Measurements from ENCODE around the gene SLC35F1. TPM values are rescaled to one million over a fixed set of nuclear protein-coding genes. Genes with fewer than 3 reads are reported as not detected.

Gene SLC35F1
- total RNA-seq, 5 donors from 2014 or later (not counting 1 experiment from before 2014, with no cell fraction given), result not detected

DNA sequence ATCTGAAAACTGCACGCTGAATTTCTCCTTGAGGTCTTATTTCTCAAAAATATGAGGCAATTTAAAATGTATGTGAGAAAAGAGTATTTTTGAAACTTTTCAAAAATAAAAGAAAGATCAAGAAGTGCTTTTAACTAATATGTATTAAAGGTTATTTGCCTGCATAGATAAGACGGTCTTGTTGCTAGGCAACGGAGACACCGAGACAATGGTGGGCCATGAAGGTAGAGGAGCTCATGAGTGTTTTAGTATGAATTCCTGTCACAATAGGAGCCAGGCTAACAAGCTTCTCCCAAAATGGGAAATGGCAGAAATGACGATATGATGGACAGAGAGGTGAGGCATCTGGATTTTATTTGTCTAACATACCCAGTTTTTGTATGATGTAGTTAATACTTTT lies 308.2 kb downstream of the SLC35F1 start:
- no peak overlapping the region for H3K4me3 Mint-ChIP-seq

DNA sequence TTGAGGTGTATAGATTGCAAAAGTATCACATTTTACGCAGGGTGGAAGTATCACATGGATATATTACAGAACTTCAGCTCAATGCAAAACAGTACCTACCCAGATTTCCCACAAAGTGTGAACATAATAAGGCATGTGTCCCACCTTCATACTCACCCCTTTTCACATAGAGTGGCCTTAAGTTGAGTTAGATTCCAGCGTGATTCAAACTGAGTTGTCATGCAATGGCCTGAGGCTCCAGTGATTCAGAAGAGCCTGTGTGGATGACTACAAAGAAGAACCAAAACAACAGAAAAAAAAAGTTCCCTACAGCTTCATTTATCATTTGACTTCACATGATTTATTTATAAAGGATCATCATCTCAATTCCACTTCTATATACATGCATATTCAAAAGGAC lies 309.7 kb downstream of the SLC35F1 start:
- Histone ChIP-seq H3K4me1 (ENCODE audit: control insufficient read depth in 1 of 2, extremely low read depth in 1 of 2, insufficient read depth in 2 of 2, low read length in 2 of 2) (no peaks in the 10 kb centered on the region), H3K4me3 (ENCODE audit: control insufficient read depth in 1 of 2, extremely low read depth in 1 of 2, low read length in 1 of 2) (no peak overlapping the region), H3K27ac (ENCODE audit: low read length) (no peak overlapping the region), H3K36me3 (ENCODE audit: control insufficient read depth in 2 of 2, extremely low read depth in 1 of 2, insufficient read depth in 1 of 2, low read length in 1 of 2) (no peaks in the 10 kb centered on the region), H3K27me3 (replicated peaks in 1 of 2; ENCODE audit: control insufficient read depth in 2 of 2, extremely low read depth in 1 of 2, insufficient read depth in 2 of 2, low read length in 1 of 2) (no peaks in the 10 kb centered on the region), H3K9me3 (no peaks in the 10 kb centered on the region)
- Mint-ChIP-seq H3K36me3 (no peaks in the 10 kb centered on the region), H3K4me1 (no peaks in the 10 kb centered on the region), H3K27ac (no peak overlapping the region), H3K27me3 (peaks cover 2 to 9% of the 10 kb centered on the region in 2 donors), H3K9me3 (peaks cover 0 to 4% (median 0%) of the 10 kb centered on the region in 3 donors), H3K4me3 (no peak overlapping the region)
- ChIA-PET CTCF (no interaction called here), POLR2A (no interaction called here)
- WGBS (ENCODE audit: insufficient coverage), result no CpG with 5 or more reads among the region's 2 CpGs
- ATAC-seq (replicated peaks in 1 of 4) (no peak), DNase-seq (no peak)

More for the DNA sequence above, 308.2 kb downstream of the SLC35F1 start:
- H3K4me3 ChIP-seq (ENCODE audit: control insufficient read depth in 1 of 2, extremely low read depth in 1 of 2, low read length in 1 of 2), result no peak overlapping the region
- DNase-seq (no peak), ATAC-seq (replicated peaks in 1 of 4) (no peak)
- H3K27ac ChIP-seq (ENCODE audit: low read length), result no peak overlapping the region
- no peaks in the 10 kb centered on the region for H3K36me3 ChIP-seq (ENCODE audit: control insufficient read depth in 2 of 2, extremely low read depth in 1 of 2, insufficient read depth in 1 of 2, low read length in 1 of 2)
- H3K4me1 ChIP-seq (ENCODE audit: control insufficient read depth in 1 of 2, extremely low read depth in 1 of 2, insufficient read depth in 2 of 2, low read length in 2 of 2), result no peaks in the 10 kb centered on the region
- Mint-ChIP-seq H3K4me1 (no peaks in the 10 kb centered on the region), H3K27ac (no peak overlapping the region), H3K36me3 (no peaks in the 10 kb centered on the region), H3K27me3 (peaks cover 2 to 9% of the 10 kb centered on the region in 2 donors), H3K9me3 (peaks cover 0 to 4% (median 0%) of the 10 kb centered on the region in 3 donors)
- WGBS (ENCODE audit: insufficient coverage), result 90% methylated on average over 3 of the region's 5 CpGs
- POLR2A ChIA-PET, result no interaction called here
- no peaks in the 10 kb centered on the region for H3K9me3 ChIP-seq
- CTCF ChIA-PET, result no interaction called here
- H3K27me3 ChIP-seq (replicated peaks in 1 of 2; ENCODE audit: control insufficient read depth in 2 of 2, extremely low read depth in 1 of 2, insufficient read depth in 2 of 2, low read length in 1 of 2), result no peaks in the 10 kb centered on the region

DNA sequence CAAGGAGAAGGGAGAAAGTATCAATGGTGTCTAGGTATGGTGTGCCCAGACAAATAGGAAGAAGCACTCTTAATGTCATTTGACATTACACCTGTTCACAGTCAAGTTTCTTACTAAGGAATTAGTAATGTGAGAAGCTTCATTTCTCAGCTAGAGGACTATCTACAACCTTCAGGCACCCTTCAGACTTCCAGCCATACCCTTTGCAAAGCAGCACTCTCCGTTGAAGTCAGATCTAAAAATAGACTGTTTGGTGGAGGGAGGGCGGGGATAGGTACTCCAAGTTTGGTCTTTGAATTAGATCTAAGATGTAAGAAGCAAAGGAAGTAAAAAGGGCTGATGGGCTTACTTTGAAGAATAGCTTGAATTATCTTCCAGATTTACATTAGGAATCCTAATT lies 311.1 kb downstream of the SLC35F1 start:
- ChIA-PET POLR2A (no interaction called here), CTCF (interaction anchor here in 1 of 2 donors (0.6 kb wide), 1 partner anchor 978 kb away, joined by 4 read pairs; no protein-coding TSS in a partner anchor)
- Mint-ChIP-seq H3K4me1 (no peaks in the 10 kb centered on the region), H3K36me3 (no peaks in the 10 kb centered on the region), H3K27me3 (peaks cover 2 to 10% of the 10 kb centered on the region in 2 donors), H3K4me3 (no peak overlapping the region), H3K9me3 (peaks cover 0 to 4% (median 0%) of the 10 kb centered on the region in 3 donors), H3K27ac (no peak overlapping the region)
- Histone ChIP-seq H3K4me3 (ENCODE audit: control insufficient read depth in 1 of 2, extremely low read depth in 1 of 2, low read length in 1 of 2) (no peak overlapping the region), H3K9me3 (no peaks in the 10 kb centered on the region), H3K27ac (ENCODE audit: low read length) (no peak overlapping the region), H3K36me3 (ENCODE audit: control insufficient read depth in 2 of 2, extremely low read depth in 1 of 2, insufficient read depth in 1 of 2, low read length in 1 of 2) (no peaks in the 10 kb centered on the region), H3K27me3 (replicated peaks in 1 of 2; ENCODE audit: control insufficient read depth in 2 of 2, extremely low read depth in 1 of 2, insufficient read depth in 2 of 2, low read length in 1 of 2) (no peaks in the 10 kb centered on the region), H3K4me1 (ENCODE audit: control insufficient read depth in 1 of 2, extremely low read depth in 1 of 2, insufficient read depth in 2 of 2, low read length in 2 of 2) (no peaks in the 10 kb centered on the region)
- DNase-seq, result no peak
- no peak for ATAC-seq (replicated peaks in 1 of 4)
- no CpG with 5 or more reads among the region's 2 CpGs for WGBS (ENCODE audit: insufficient coverage)

DNA sequence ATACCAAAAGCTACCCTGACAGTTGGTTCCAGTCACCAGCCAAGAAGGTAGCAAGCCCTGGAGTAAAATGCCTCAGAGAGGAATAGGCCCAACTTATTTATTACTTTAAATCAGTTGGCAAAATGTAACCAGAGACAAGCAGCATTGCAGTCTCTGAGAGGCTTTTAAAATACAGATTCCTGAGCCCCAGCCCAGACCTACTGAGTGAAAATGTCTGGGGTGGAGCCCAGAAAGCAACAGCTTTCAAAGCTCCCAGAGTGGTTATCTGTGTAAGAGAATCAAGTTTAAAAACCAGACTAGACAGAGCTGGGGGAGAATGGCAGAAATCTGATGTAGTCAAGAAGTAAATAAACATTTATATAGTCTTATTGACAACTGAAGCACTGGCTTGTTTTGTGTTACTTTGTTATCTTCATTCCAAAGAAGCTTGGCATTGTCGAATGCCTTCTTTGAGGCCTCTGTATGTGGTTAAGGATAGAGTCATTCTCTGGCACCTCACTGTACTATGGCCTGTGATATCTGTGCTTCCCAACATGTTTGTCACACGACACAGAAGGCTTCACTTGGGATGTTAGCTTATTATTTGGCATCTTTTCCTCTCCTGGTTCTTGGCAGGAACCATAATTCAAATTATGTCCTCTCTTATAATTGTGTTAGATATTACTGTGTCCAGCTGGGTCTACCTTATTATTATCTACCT lies 313.5 kb downstream of the SLC35F1 start:
- ChIA-PET POLR2A (no interaction called here), CTCF (no interaction called here)
- H3K27ac Mint-ChIP-seq, result no peak overlapping the region
- H3K4me1 ChIP-seq (ENCODE audit: control insufficient read depth in 1 of 2, extremely low read depth in 1 of 2, insufficient read depth in 2 of 2, low read length in 2 of 2), result no peaks in the 10 kb centered on the region
- H3K36me3 Mint-ChIP-seq, result no peaks in the 10 kb centered on the region
- no peak overlapping the region for H3K4me3 ChIP-seq (ENCODE audit: control insufficient read depth in 1 of 2, extremely low read depth in 1 of 2, low read length in 1 of 2)
- no peak overlapping the region for H3K27ac ChIP-seq (ENCODE audit: low read length)
- H3K4me1 Mint-ChIP-seq, result no peaks in the 10 kb centered on the region
- DNase-seq, result no peak
- no peak for ATAC-seq (replicated peaks in 1 of 4)
- no peaks in the 10 kb centered on the region for H3K36me3 ChIP-seq (ENCODE audit: control insufficient read depth in 2 of 2, extremely low read depth in 1 of 2, insufficient read depth in 1 of 2, low read length in 1 of 2)
- H3K9me3 Mint-ChIP-seq, result peaks cover 0 to 4% (median 0%) of the 10 kb centered on the region in 3 donors
- peaks cover 0 to 4% of the 10 kb centered on the region in 2 experiments for H3K27me3 ChIP-seq (replicated peaks in 1 of 2; ENCODE audit: control insufficient read depth in 2 of 2, extremely low read depth in 1 of 2, insufficient read depth in 2 of 2, low read length in 1 of 2)
- 86% methylated on average over 1 of the region's 2 CpGs for WGBS (ENCODE audit: insufficient coverage)
- no peak overlapping the region for H3K4me3 Mint-ChIP-seq
- H3K9me3 ChIP-seq, result no peaks in the 10 kb centered on the region
- peaks cover 10 to 22% of the 10 kb centered on the region in 2 donors for H3K27me3 Mint-ChIP-seq

DNA sequence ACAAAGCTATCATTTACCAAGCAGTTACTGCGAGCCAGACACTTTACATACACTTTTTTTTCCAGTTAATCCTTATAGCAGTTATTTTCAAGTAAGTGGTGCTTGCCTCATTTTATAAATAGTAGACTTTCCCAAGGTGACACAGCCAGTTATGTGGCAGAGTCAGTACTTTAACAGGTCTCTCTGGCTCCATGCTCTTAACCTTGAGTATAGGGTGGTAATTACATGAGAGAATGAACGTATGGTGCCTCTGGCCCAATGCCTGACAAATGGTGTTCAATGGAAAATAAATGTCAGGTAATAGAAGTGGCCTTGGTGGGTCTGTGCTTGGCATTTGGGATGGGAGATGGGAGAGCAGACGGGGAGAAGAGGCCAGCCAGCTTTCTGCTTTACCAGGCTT lies 316.3 kb downstream of the SLC35F1 start:
- H3K36me3 ChIP-seq (ENCODE audit: control insufficient read depth in 2 of 2, extremely low read depth in 1 of 2, insufficient read depth in 1 of 2, low read length in 1 of 2), result no peaks in the 10 kb centered on the region
- ATAC-seq (replicated peaks in 1 of 4) (no peak), DNase-seq (no peak)
- H3K4me1 Mint-ChIP-seq, result no peaks in the 10 kb centered on the region
- peaks cover 0 to 4% (median 0%) of the 10 kb centered on the region in 3 donors for H3K9me3 Mint-ChIP-seq
- no peak overlapping the region for H3K4me3 ChIP-seq (ENCODE audit: control insufficient read depth in 1 of 2, extremely low read depth in 1 of 2, low read length in 1 of 2)
- ChIA-PET CTCF (no interaction called here), POLR2A (no interaction called here)
- no peak overlapping the region for H3K27ac Mint-ChIP-seq
- H3K36me3 Mint-ChIP-seq, result no peaks in the 10 kb centered on the region
- H3K27me3 ChIP-seq (replicated peaks in 1 of 2; ENCODE audit: control insufficient read depth in 2 of 2, extremely low read depth in 1 of 2, insufficient read depth in 2 of 2, low read length in 1 of 2), result peaks cover 0 to 4% of the 10 kb centered on the region in 2 experiments
- no peak overlapping the region for H3K4me3 Mint-ChIP-seq
- H3K27ac ChIP-seq (ENCODE audit: low read length), result no peak overlapping the region
- H3K9me3 ChIP-seq, result no peaks in the 10 kb centered on the region
- H3K27me3 Mint-ChIP-seq, result peaks cover 12 to 16% of the 10 kb centered on the region in 2 donors
- no peaks in the 10 kb centered on the region for H3K4me1 ChIP-seq (ENCODE audit: control insufficient read depth in 1 of 2, extremely low read depth in 1 of 2, insufficient read depth in 2 of 2, low read length in 2 of 2)
- WGBS (ENCODE audit: insufficient coverage), result 100% methylated on average over 1 of the region's 3 CpGs

DNA sequence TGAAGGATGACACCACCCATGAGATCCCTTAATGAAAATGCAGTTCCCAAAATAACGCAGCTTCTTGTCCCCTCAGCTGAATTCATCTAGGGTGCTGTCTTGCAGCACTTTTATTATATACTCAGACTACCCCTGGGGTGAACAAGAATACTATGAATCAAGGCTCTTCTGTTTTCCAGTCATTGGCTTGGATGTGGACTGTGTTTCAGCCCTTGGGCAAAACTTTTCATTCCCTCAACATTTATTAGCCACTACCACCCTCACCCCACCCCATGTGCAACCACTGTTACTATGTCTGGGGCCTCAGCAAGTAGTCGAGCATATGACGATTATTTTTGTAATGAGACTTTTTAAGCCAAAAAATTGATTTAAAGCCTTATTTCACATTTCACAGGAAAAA lies 321.8 kb downstream of the SLC35F1 start:
- CTCF ChIA-PET, result no interaction called here
- no peaks in the 10 kb centered on the region for H3K4me1 Mint-ChIP-seq
- DNase-seq, result no peak
- WGBS (ENCODE audit: insufficient coverage), result no CpG with 5 or more reads among the region's 3 CpGs
- no peaks in the 10 kb centered on the region for H3K9me3 ChIP-seq
- POLR2A ChIA-PET, result no interaction called here
- no peak overlapping the region for H3K27ac ChIP-seq (ENCODE audit: low read length)
- ATAC-seq (replicated peaks in 1 of 4), result no peak
- peaks cover 13 to 14% of the 10 kb centered on the region in 2 donors for H3K27me3 Mint-ChIP-seq
- no peaks in the 10 kb centered on the region for H3K4me1 ChIP-seq (ENCODE audit: control insufficient read depth in 1 of 2, extremely low read depth in 1 of 2, insufficient read depth in 2 of 2, low read length in 2 of 2)
- H3K4me3 Mint-ChIP-seq, result no peak overlapping the region
- no peaks in the 10 kb centered on the region for H3K36me3 Mint-ChIP-seq
- no peak overlapping the region for H3K4me3 ChIP-seq (ENCODE audit: control insufficient read depth in 1 of 2, extremely low read depth in 1 of 2, low read length in 1 of 2)
- no peak overlapping the region for H3K27ac Mint-ChIP-seq
- H3K9me3 Mint-ChIP-seq, result no peaks in the 10 kb centered on the region
- H3K27me3 ChIP-seq (replicated peaks in 1 of 2; ENCODE audit: control insufficient read depth in 2 of 2, extremely low read depth in 1 of 2, insufficient read depth in 2 of 2, low read length in 1 of 2), result peaks cover 0 to 2% of the 10 kb centered on the region in 2 experiments
- no peaks in the 10 kb centered on the region for H3K36me3 ChIP-seq (ENCODE audit: control insufficient read depth in 2 of 2, extremely low read depth in 1 of 2, insufficient read depth in 1 of 2, low read length in 1 of 2)
